Karpas-422 (cell line): Measurements from ENCODE around the gene SPRR1A. TPM values are rescaled to one million over a fixed set of nuclear protein-coding genes. Genes with fewer than 3 reads are reported as not detected.

Experiments
- DNase-seq: peaks from one replicate; pipeline ENCODE4 v3.0.0-alpha.2; 2015
- H2AFZ ChIP-seq: fragments of 200-600 bp; sonication (generic); 2 replicates; pipeline ENCODE4 v1.6.1; 2014; ENCODE audit warnings: antibody characterized with exemption, low read length, mixed read lengths
- H3K27ac ChIP-seq: fragments of 200-600 bp; sonication (generic); 2 replicates; pipeline ENCODE4 v1.5.1; 2014; ENCODE audit warnings: mild to moderate bottlenecking, low read length, moderate library complexity
- H3K27me3 ChIP-seq: fragments of 200-600 bp; sonication (generic); 2 replicates; pipeline ENCODE4 v1.6.1; 2014; ENCODE audit warnings: low read length, mixed read lengths
- H3K36me3 ChIP-seq: fragments of 200-600 bp; sonication (generic); 2 replicates; pipeline ENCODE4 v1.6.1; 2014; ENCODE audit warnings: low read length, mixed read lengths; ENCODE audit not compliant: insufficient read depth
- H3K4me1 ChIP-seq: fragments of 200-600 bp; sonication (generic); 2 replicates; pipeline ENCODE4 v1.6.1; 2014; ENCODE audit warnings: mild to moderate bottlenecking, low read length, mixed read lengths
- H3K4me2 ChIP-seq: fragments of 200-600 bp; sonication (generic); 2 replicates; pipeline ENCODE4 v1.6.1; 2014; ENCODE audit warnings: low read length, low read depth, mild to moderate bottlenecking; ENCODE audit not compliant: poor library complexity, severe bottlenecking
- H3K4me3 ChIP-seq: fragments of 200-600 bp; sonication (generic); 2 replicates; pipeline ENCODE4 v1.5.1; 2014; ENCODE audit warnings: mild to moderate bottlenecking, antibody characterized with exemption, low read length, mixed read lengths
- H3K79me2 ChIP-seq: fragments of 200-600 bp; sonication (generic); 2 replicates; pipeline ENCODE4 v1.6.1; 2014; ENCODE audit warnings: mild to moderate bottlenecking, low read length, mixed read lengths
- H3K9ac ChIP-seq: fragments of 200-600 bp; sonication (generic); 2 replicates; pipeline ENCODE4 v1.6.0; 2014; ENCODE audit warnings: low read length
- H3K9me2 ChIP-seq: fragments of 200-600 bp; sonication (generic), shearing (Covaris generic); replicated peaks from 2 replicates; pipeline ENCODE4 v1.6.0; 2014; ENCODE audit warnings: mild to moderate bottlenecking, low read length, moderate library complexity; ENCODE audit not compliant: insufficient read depth
- H3K9me3 ChIP-seq: fragments of 300-700, 200-600 bp; sonication (generic); 2 replicates; pipeline ENCODE4 v1.6.1; 2014; ENCODE audit warnings: low read length, mixed read lengths
- H4K20me1 ChIP-seq: fragments of 200-600 bp; sonication (generic); 2 replicates; pipeline ENCODE4 v1.6.1; 2014; ENCODE audit warnings: mild to moderate bottlenecking, antibody characterized with exemption, low read length, low read depth; ENCODE audit not compliant: insufficient read depth
- total RNA-seq: library from RNA; depleted of rRNA; stranded (reverse); fragments of >200 nt; shearing (Covaris generic); gene quantifications from 2 replicates; pipeline ENCODE4 v1.2.3, GENCODE V29; 2014; ENCODE audit warnings: low replicate concordance

The SPRR1A gene
- total RNA-seq, 1 experiment from 2014 or later, result not detected

GRCh38 chr1:152980676-152981075, 3.2 kb upstream of the SPRR1A start:
- H2AFZ ChIP-seq, result no peak overlapping the region
- H3K79me2 ChIP-seq, result no peaks in the 10 kb centered on the region
- H3K4me3 ChIP-seq, result no peak overlapping the region
- H3K9me3 ChIP-seq, result no peaks in the 10 kb centered on the region
- H3K36me3 ChIP-seq, result no peaks in the 10 kb centered on the region
- DNase-seq, result no peak
- no peaks in the 10 kb centered on the region for H3K27me3 ChIP-seq
- H3K4me1 ChIP-seq, result peaks cover 35% of the 10 kb centered on the region
- H3K27ac ChIP-seq, result no peak overlapping the region
- H3K4me2 ChIP-seq, result no peak overlapping the region
- H4K20me1 ChIP-seq, result no peaks in the 10 kb centered on the region
- H3K9ac ChIP-seq, result no peak overlapping the region
- no peaks in the 10 kb centered on the region for H3K9me2 ChIP-seq

GRCh38 chr1:152981146-152981871, 2.6 kb upstream of the SPRR1A start:
- Histone ChIP-seq H3K9me2 (no peaks in the 10 kb centered on the region), H3K9ac (no peak overlapping the region), H3K27ac (no peak overlapping the region), H2AFZ (no peak overlapping the region), H3K4me2 (no peak overlapping the region), H3K9me3 (no peaks in the 10 kb centered on the region), H3K4me1 (peaks cover 35% of the 10 kb centered on the region), H3K27me3 (no peaks in the 10 kb centered on the region), H3K79me2 (no peaks in the 10 kb centered on the region), H4K20me1 (no peaks in the 10 kb centered on the region), H3K36me3 (no peaks in the 10 kb centered on the region), H3K4me3 (no peak overlapping the region)
- no peak for DNase-seq

GRCh38 chr1:152982076-152982475, 1.8 kb upstream of the SPRR1A start:
- H2AFZ ChIP-seq, result no peak overlapping the region
- no peak overlapping the region for H3K9ac ChIP-seq
- no peaks in the 10 kb centered on the region for H3K9me3 ChIP-seq
- H4K20me1 ChIP-seq, result no peaks in the 10 kb centered on the region
- no peak overlapping the region for H3K27ac ChIP-seq
- no peaks in the 10 kb centered on the region for H3K27me3 ChIP-seq
- H3K79me2 ChIP-seq, result no peaks in the 10 kb centered on the region
- DNase-seq, result no peak
- no peaks in the 10 kb centered on the region for H3K9me2 ChIP-seq
- peaks cover 32% of the 10 kb centered on the region for H3K4me1 ChIP-seq
- no peaks in the 10 kb centered on the region for H3K36me3 ChIP-seq
- no peak overlapping the region for H3K4me3 ChIP-seq
- no peak overlapping the region for H3K4me2 ChIP-seq

GRCh38 chr1:152983234-152983633, 647 bp upstream of the SPRR1A start:
- no peak overlapping the region for H3K4me3 ChIP-seq
- no peak overlapping the region for H3K4me2 ChIP-seq
- no peak for DNase-seq
- H3K79me2 ChIP-seq, result no peaks in the 10 kb centered on the region
- no peaks in the 10 kb centered on the region for H3K9me2 ChIP-seq
- H3K27ac ChIP-seq, result no peak overlapping the region
- H2AFZ ChIP-seq, result no peak overlapping the region
- peaks cover 24% of the 10 kb centered on the region for H3K4me1 ChIP-seq
- H3K36me3 ChIP-seq, result no peaks in the 10 kb centered on the region
- no peaks in the 10 kb centered on the region for H3K27me3 ChIP-seq
- H3K9me3 ChIP-seq, result no peaks in the 10 kb centered on the region
- no peak overlapping the region for H3K9ac ChIP-seq
- no peaks in the 10 kb centered on the region for H4K20me1 ChIP-seq

- no peaks in the 10 kb centered on the region for H3K9me3 ChIP-seq
- H3K4me2 ChIP-seq, result no peak overlapping the region
- no peaks in the 10 kb centered on the region for H4K20me1 ChIP-seq
- H3K27ac ChIP-seq, result no peak overlapping the region
- H3K4me3 ChIP-seq, result no peak overlapping the region
- no peaks in the 10 kb centered on the region for H3K79me2 ChIP-seq
- no peaks in the 10 kb centered on the region for H3K9me2 ChIP-seq
- H3K9ac ChIP-seq, result no peak overlapping the region
- DNase-seq, result no peak
- H3K4me1 ChIP-seq, result 0 out of 2 replicates have a peak, but pooled peaks cover 4% of the 10 kb centered on the region
- no peaks in the 10 kb centered on the region for H3K27me3 ChIP-seq
- no peaks in the 10 kb centered on the region for H3K36me3 ChIP-seq
- no peak overlapping the region for H2AFZ ChIP-seq
Observed at GRCh38 chr1:152986578-152986977, 2.7 kb downstream of the SPRR1A start.

- DNase-seq, result no peak
- H4K20me1 ChIP-seq, result no peaks in the 10 kb centered on the region
- H2AFZ ChIP-seq, result no peak overlapping the region
- no peak overlapping the region for H3K27ac ChIP-seq
- H3K79me2 ChIP-seq, result no peaks in the 10 kb centered on the region
- no peaks in the 10 kb centered on the region for H3K9me2 ChIP-seq
- H3K4me3 ChIP-seq, result no peak overlapping the region
- H3K9ac ChIP-seq, result no peak overlapping the region
- 0 out of 2 replicates have a peak, but pooled peaks cover 4% of the 10 kb centered on the region for H3K4me1 ChIP-seq
- no peaks in the 10 kb centered on the region for H3K9me3 ChIP-seq
- no peak overlapping the region for H3K4me2 ChIP-seq
- H3K27me3 ChIP-seq, result no peaks in the 10 kb centered on the region
- H3K36me3 ChIP-seq, result no peaks in the 10 kb centered on the region
Observed at GRCh38 chr1:152993186-152993585, 9.3 kb downstream of the SPRR1A start.

- Histone ChIP-seq H3K4me1 (no peaks in the 10 kb centered on the region), H3K27ac (no peak overlapping the region), H3K4me3 (no peak overlapping the region), H3K4me2 (no peak overlapping the region), H3K79me2 (no peaks in the 10 kb centered on the region), H3K9ac (no peak overlapping the region), H3K27me3 (no peaks in the 10 kb centered on the region), H4K20me1 (no peaks in the 10 kb centered on the region), H3K36me3 (no peaks in the 10 kb centered on the region), H3K9me2 (no peaks in the 10 kb centered on the region), H3K9me3 (no peaks in the 10 kb centered on the region), H2AFZ (no peak overlapping the region)
- no peak for DNase-seq
Observed at GRCh38 chr1:152995842-152996241, 12.0 kb downstream of the SPRR1A start.

- DNase-seq, result no peak
- Histone ChIP-seq H3K36me3 (no peaks in the 10 kb centered on the region), H3K4me3 (no peak overlapping the region), H3K27ac (no peak overlapping the region), H2AFZ (no peak overlapping the region), H3K9ac (no peak overlapping the region), H4K20me1 (no peaks in the 10 kb centered on the region), H3K4me1 (no peaks in the 10 kb centered on the region), H3K9me3 (no peaks in the 10 kb centered on the region), H3K4me2 (no peak overlapping the region), H3K79me2 (no peaks in the 10 kb centered on the region), H3K9me2 (no peaks in the 10 kb centered on the region), H3K27me3 (no peaks in the 10 kb centered on the region)
Observed at GRCh38 chr1:152996633-152997400, 12.9 kb downstream of the SPRR1A start.
